Trophoblast cell (in vitro differentiated cells and primary cell): ENCODE results near the gene CASP3.

ENCODE experiments used
- DNase-seq, 2 donors: peaks; one replicate each; pipeline ENCODE4 v3.0.0-alpha.2; 2016
- H2AFZ ChIP-seq: 2 replicates; pipeline ENCODE4 v1.6.1; 2013; ENCODE audit warnings: low read length, moderate library complexity, mild to moderate bottlenecking; ENCODE audit not compliant: insufficient read depth, poor library complexity
- H2AK5ac ChIP-seq: 2 replicates; pipeline ENCODE4 v1.6.1; 2013; ENCODE audit warnings: mild to moderate bottlenecking, low read length
- H2BK120ac ChIP-seq: 2 replicates; pipeline ENCODE4 v1.6.1; 2013; ENCODE audit warnings: low read length, mild to moderate bottlenecking, moderate library complexity; ENCODE audit not compliant: insufficient read depth, poor library complexity
- H2BK12ac ChIP-seq: 2 replicates; pipeline ENCODE4 v1.6.1; 2013; ENCODE audit warnings: mild to moderate bottlenecking, low read length, moderate library complexity
- H2BK5ac ChIP-seq: 2 replicates; pipeline ENCODE4 v1.6.1; 2013; ENCODE audit warnings: low read length, low read depth, moderate library complexity, mild to moderate bottlenecking; ENCODE audit not compliant: poor library complexity
- H3K14ac ChIP-seq: 2 replicates; pipeline ENCODE4 v1.6.1; 2013; ENCODE audit warnings: mild to moderate bottlenecking, low read length
- H3K18ac ChIP-seq: 2 replicates; pipeline ENCODE4 v1.6.1; 2013; ENCODE audit warnings: mild to moderate bottlenecking, low read length
- H3K23ac ChIP-seq: 2 replicates; pipeline ENCODE4 v1.6.1; 2013; ENCODE audit warnings: low read length
- H3K27ac ChIP-seq: 2 replicates; pipeline ENCODE4 v1.5.1; 2013; ENCODE audit warnings: low read depth, mild to moderate bottlenecking, inconsistent platforms, low read length, moderate library complexity
- H3K27me3 ChIP-seq: 2 replicates; pipeline ENCODE4 v1.6.1; 2013; ENCODE audit warnings: inconsistent platforms, mild to moderate bottlenecking, low read length, moderate library complexity; ENCODE audit not compliant: insufficient read depth
- H3K36me3 ChIP-seq, 2 experiments: 1 replicate in 1 of 2; 2 replicates in 1 of 2; pipeline ENCODE4 v1.6.1; 2013; ENCODE audit warnings: low read length in 2 of 2, mild to moderate bottlenecking in 2 of 2, moderate library complexity in 1 of 2; ENCODE audit not compliant: insufficient read depth in 2 of 2, control insufficient read depth in 1 of 2
- H3K4ac ChIP-seq: 2 replicates; pipeline ENCODE4 v1.6.1; 2013; ENCODE audit warnings: low read depth, mild to moderate bottlenecking, low read length, moderate library complexity
- H3K4me1 ChIP-seq, 2 experiments: 1 replicate in 1 of 2; 2 replicates in 1 of 2; pipeline ENCODE4 v1.6.1; 2013; ENCODE audit warnings: low read length in 2 of 2, mild to moderate bottlenecking in 2 of 2, moderate library complexity in 1 of 2; ENCODE audit not compliant: insufficient read depth in 2 of 2, control insufficient read depth in 1 of 2
- H3K4me2 ChIP-seq: 2 replicates; pipeline ENCODE4 v1.6.1; 2013; ENCODE audit warnings: inconsistent platforms, mild to moderate bottlenecking, low read length, moderate library complexity
- H3K4me3 ChIP-seq: 2 replicates; pipeline ENCODE4 v1.5.1; 2013; ENCODE audit warnings: mild to moderate bottlenecking, low read depth, low read length, inconsistent platforms
- H3K79me1 ChIP-seq: one replicate; pipeline ENCODE4 v1.6.1; 2013; ENCODE audit warnings: low read length
- H3K79me2 ChIP-seq: 2 replicates; pipeline ENCODE4 v1.6.1; 2013; ENCODE audit warnings: low read length, mild to moderate bottlenecking; ENCODE audit not compliant: control insufficient read depth, insufficient read depth, poor library complexity
- H3K9ac ChIP-seq: 2 replicates; pipeline ENCODE4 v1.6.1; 2013; ENCODE audit warnings: mild to moderate bottlenecking, low read length
- H3K9me3 ChIP-seq: 2 replicates; pipeline ENCODE4 v1.6.1; 2013; ENCODE audit warnings: low read depth, mild to moderate bottlenecking, control low read depth, inconsistent platforms, low read length; ENCODE audit not compliant: insufficient read depth
- H4K12ac ChIP-seq: 2 replicates; pipeline ENCODE4 v1.6.1; 2013; ENCODE audit warnings: low read depth, mild to moderate bottlenecking, low read length, moderate library complexity
- H4K8ac ChIP-seq: 2 replicates; pipeline ENCODE4 v1.6.1; 2013; ENCODE audit warnings: low read depth, mild to moderate bottlenecking, low read length, moderate library complexity
- H4K91ac ChIP-seq: one replicate; pipeline ENCODE4 v1.6.1; 2013; ENCODE audit warnings: low read depth, mild to moderate bottlenecking, low read length, moderate library complexity
- WGBS: extraction: QIAGEN DNeasy Blood & Tissue Kit; methylation state at CpG from one replicate; pipeline ENCODE4 v1.1.7; 2013; ENCODE audit warnings: missing lambda C conversion rate; ENCODE audit not compliant: insufficient read length, insufficient coverage; ENCODE audit errors: extremely low coverage; 5-methylcytosine and 5-hydroxymethylcytosine counted together

CASP3 gene

GRCh38 chr4:184684491-184685189 is 35.4 kb upstream of the CASP3 start:
- no peaks in the 10 kb centered on the region for H3K9me3 ChIP-seq
- no peak overlapping the region for H3K23ac ChIP-seq
- no peak overlapping the region for H2BK12ac ChIP-seq
- H4K12ac ChIP-seq: no peak overlapping the region
- no peak overlapping the region for H2AFZ ChIP-seq
- H3K4ac ChIP-seq: no peak overlapping the region
- H3K4me1 ChIP-seq: peaks cover 0 to 4% of the 10 kb centered on the region in 2 experiments
- H3K4me3 ChIP-seq: no peak overlapping the region
- no peak overlapping the region for H4K91ac ChIP-seq
- no peak overlapping the region for H3K9ac ChIP-seq
- no peak overlapping the region for H2AK5ac ChIP-seq
- no peaks in the 10 kb centered on the region for H3K79me2 ChIP-seq
- H2BK120ac ChIP-seq: no peak overlapping the region
- H3K18ac ChIP-seq: no peak overlapping the region
- H3K4me2 ChIP-seq: no peak overlapping the region
- peaks cover 2 to 3% of the 10 kb centered on the region in 2 experiments for H3K36me3 ChIP-seq
- H4K8ac ChIP-seq: no peak overlapping the region
- no CpG with 5 or more reads among the region's 5 CpGs for WGBS
- no peak overlapping the region for H3K27ac ChIP-seq
- no peak overlapping the region for H3K14ac ChIP-seq
- DNase-seq: no peak
- H3K79me1 ChIP-seq: no peaks in the 10 kb centered on the region
- no peaks in the 10 kb centered on the region for H3K27me3 ChIP-seq
- no peak overlapping the region for H2BK5ac ChIP-seq

- no peak overlapping the region for H3K27ac ChIP-seq
- no peaks in the 10 kb centered on the region for H3K79me1 ChIP-seq
- H3K79me2 ChIP-seq: no peaks in the 10 kb centered on the region
- H3K9ac ChIP-seq: no peak overlapping the region
- peaks cover 2 to 3% of the 10 kb centered on the region in 2 experiments for H3K36me3 ChIP-seq
- no peak overlapping the region for H3K4me2 ChIP-seq
- H3K23ac ChIP-seq: no peak overlapping the region
- H3K18ac ChIP-seq: no peak overlapping the region
- H4K8ac ChIP-seq: no peak overlapping the region
- H3K14ac ChIP-seq: no peak overlapping the region
- H4K91ac ChIP-seq: no peak overlapping the region
- no peak overlapping the region for H4K12ac ChIP-seq
- no peaks in the 10 kb centered on the region for H3K9me3 ChIP-seq
- H2BK120ac ChIP-seq: no peak overlapping the region
- no peak overlapping the region for H2AFZ ChIP-seq
- H2BK5ac ChIP-seq: no peak overlapping the region
- H3K27me3 ChIP-seq: no peaks in the 10 kb centered on the region
- no peak overlapping the region for H3K4me3 ChIP-seq
- no peak overlapping the region for H3K4ac ChIP-seq
- no peak overlapping the region for H2BK12ac ChIP-seq
- no peaks in the 10 kb centered on the region for H3K4me1 ChIP-seq
- DNase-seq: no peak
- no peak overlapping the region for H2AK5ac ChIP-seq
- WGBS: no CpG with 5 or more reads among the region's 1 CpG
Measured at GRCh38 chr4:184681916-184682315, 32.7 kb upstream of the CASP3 start.

- H3K4me2 ChIP-seq: no peak overlapping the region
- H2BK5ac ChIP-seq: no peak overlapping the region
- peaks cover 2 to 3% of the 10 kb centered on the region in 2 experiments for H3K36me3 ChIP-seq
- H3K23ac ChIP-seq: no peak overlapping the region
- no peak overlapping the region for H3K27ac ChIP-seq
- no peak overlapping the region for H3K9ac ChIP-seq
- no peaks in the 10 kb centered on the region for H3K79me1 ChIP-seq
- H4K8ac ChIP-seq: no peak overlapping the region
- WGBS: no CpG with 5 or more reads among the region's 9 CpGs
- no peak overlapping the region for H4K12ac ChIP-seq
- H3K18ac ChIP-seq: no peak overlapping the region
- H2AK5ac ChIP-seq: no peak overlapping the region
- no peaks in the 10 kb centered on the region for H3K79me2 ChIP-seq
- H3K4ac ChIP-seq: no peak overlapping the region
- no peak overlapping the region for H2BK12ac ChIP-seq
- DNase-seq: no peak
- H3K14ac ChIP-seq: no peak overlapping the region
- H2BK120ac ChIP-seq: no peak overlapping the region
- no peaks in the 10 kb centered on the region for H3K9me3 ChIP-seq
- H4K91ac ChIP-seq: no peak overlapping the region
- H2AFZ ChIP-seq: no peak overlapping the region
- H3K4me1 ChIP-seq: no peaks in the 10 kb centered on the region
- no peaks in the 10 kb centered on the region for H3K27me3 ChIP-seq
- H3K4me3 ChIP-seq: no peak overlapping the region
Measured at GRCh38 chr4:184680698-184681097, 31.5 kb upstream of the CASP3 start.

GRCh38 chr4:184675821-184676492 is 26.7 kb upstream of the CASP3 start:
- no peak overlapping the region for H2BK12ac ChIP-seq
- no peak overlapping the region for H3K4me3 ChIP-seq
- H3K18ac ChIP-seq: no peak overlapping the region
- no CpG with 5 or more reads among the region's 3 CpGs for WGBS
- H3K27me3 ChIP-seq: no peaks in the 10 kb centered on the region
- H3K4ac ChIP-seq: no peak overlapping the region
- no peaks in the 10 kb centered on the region for H3K79me2 ChIP-seq
- no peak overlapping the region for H2BK5ac ChIP-seq
- no peak overlapping the region for H4K12ac ChIP-seq
- no peak overlapping the region for H4K91ac ChIP-seq
- H3K9me3 ChIP-seq: no peaks in the 10 kb centered on the region
- H3K9ac ChIP-seq: no peak overlapping the region
- no peaks in the 10 kb centered on the region for H3K4me1 ChIP-seq
- DNase-seq: no peak
- peaks cover 6% of the 10 kb centered on the region in 2 experiments for H3K36me3 ChIP-seq
- H3K4me2 ChIP-seq: no peak overlapping the region
- H2AK5ac ChIP-seq: no peak overlapping the region
- no peak overlapping the region for H2AFZ ChIP-seq
- H3K27ac ChIP-seq: no peak overlapping the region
- H3K23ac ChIP-seq: no peak overlapping the region
- H3K14ac ChIP-seq: no peak overlapping the region
- no peak overlapping the region for H2BK120ac ChIP-seq
- H4K8ac ChIP-seq: no peak overlapping the region
- no peaks in the 10 kb centered on the region for H3K79me1 ChIP-seq
